ENCODE measurements around the gene TSKU. TPM values are rescaled to one million over a fixed set of nuclear protein-coding genes. Genes with fewer than 3 reads are reported as not detected.

Gene TSKU
- polyA plus RNA-seq, 1 of the 3 experiments (the other 2 are of a cell fraction): 20.7 TPM

DNA sequence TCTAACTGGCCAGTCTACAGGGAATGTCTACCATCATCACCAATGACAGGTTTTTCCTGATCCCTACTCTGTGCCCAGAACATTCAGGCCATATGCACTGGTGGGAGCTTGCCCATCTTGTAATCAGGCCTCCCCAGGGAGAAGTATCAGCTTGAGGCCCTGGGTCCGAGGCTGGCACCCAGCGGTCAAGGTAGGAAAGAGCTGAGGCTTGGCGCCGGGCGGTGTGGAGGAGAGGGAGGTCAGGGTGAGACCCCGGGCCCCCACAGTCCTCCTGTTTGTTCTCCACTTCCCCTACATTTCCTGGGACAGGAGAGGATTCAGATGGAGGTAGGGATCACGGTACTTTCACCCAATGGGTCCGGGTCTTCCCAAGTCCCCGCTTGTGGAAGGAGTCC is 15.5 kb downstream of the TSKU start (continued):
- no peak for TF ChIP-seq GABPA (IDR thresholded peaks at IDR 0.05; ENCODE audit: low read depth)
- no peak for TF ChIP-seq SMC3 (IDR thresholded peaks at IDR 0.05; ENCODE audit: low read depth, low read length)
- no peak for TF ChIP-seq FOXJ3 (CRISPR knock-in tag; IDR thresholded peaks at IDR 0.05)

DNA sequence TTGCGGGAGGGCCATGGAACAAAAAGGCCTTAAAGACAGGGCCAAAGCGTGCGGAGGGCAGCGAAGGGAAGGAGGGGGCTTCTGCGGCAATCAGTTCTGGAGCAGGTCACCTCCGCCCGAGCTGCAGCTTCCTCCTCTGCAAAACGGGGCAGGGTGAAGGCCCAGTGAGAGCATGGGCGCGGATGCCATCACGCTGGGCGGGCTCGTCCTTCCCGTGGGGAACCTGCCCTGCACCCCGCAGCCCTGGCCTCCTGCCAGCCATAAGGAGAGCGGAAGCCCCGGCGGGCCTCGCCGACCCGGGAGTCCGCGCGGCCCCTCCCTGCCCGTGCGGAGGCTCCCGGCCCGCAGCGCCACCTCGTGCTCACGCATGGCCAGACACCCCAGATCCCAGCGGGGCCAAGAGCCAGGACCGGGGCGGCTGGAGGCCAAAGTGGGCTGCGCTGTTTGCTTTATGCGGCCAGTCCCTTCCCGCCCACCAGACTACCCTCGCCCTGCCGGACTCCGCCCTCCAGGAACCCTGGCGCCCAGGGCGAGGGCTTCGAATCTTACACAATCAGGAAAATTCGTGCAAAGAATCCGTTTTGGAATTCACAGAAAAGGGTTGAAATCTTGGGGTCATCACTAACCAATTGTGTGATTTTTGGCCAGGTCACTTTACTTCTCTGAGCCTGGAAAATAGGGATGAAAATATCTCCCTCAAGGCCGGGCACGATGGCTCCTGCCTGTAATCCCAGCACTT is 16.1 kb downstream of the TSKU start:
- Histone ChIP-seq H3K79me2 (ENCODE audit: insufficient read depth) (peaks cover 8% of the 10 kb centered on the region; the same call in 1 of the 2 replicates), H3K4me1 (ENCODE audit: control insufficient read depth in 1 of 2, insufficient read depth in 2 of 2, low read depth in 1 of 2, low read length in 1 of 2) (peaks cover 0 to 9% of the 10 kb centered on the region in 2 experiments; a peak in 1 of 4 replicates), H2AFZ (ENCODE audit: low read depth) (no peak overlapping the region), H3K36me3 (replicated peaks in 1 of 2; ENCODE audit: control insufficient read depth in 1 of 2, insufficient read depth in 2 of 2, low read length in 1 of 2) (peaks cover 0 to 14% of the 10 kb centered on the region in 2 experiments), H3K27me3 (ENCODE audit: insufficient read depth) (no peaks in the 10 kb centered on the region), H3K4me3 (ENCODE audit: low read depth in 2 of 2, low read length in 1 of 2) (peak overlapping the region in 1 of 2 experiments; percentile 46; a peak in 1 of 4 replicates), H3F3A (replicated peaks; ENCODE audit: insufficient read depth) (peaks cover 4% of the 10 kb centered on the region), H3K9me3 (no peaks in the 10 kb centered on the region), H4K20me1 (ENCODE audit: insufficient read depth) (peaks cover 33% of the 10 kb centered on the region), H3K4me2 (peak overlapping the region; percentile 63), H3K27ac (ENCODE audit: low read depth in 2 of 2, low read length in 1 of 2) (no peak overlapping the region; a peak in 1 of 4 replicates), H3K9ac (no peak overlapping the region), H3K9me2 (no peaks in the 10 kb centered on the region)
- peak; percentile 97 for DNase-seq
- CTCF ChIA-PET: interaction anchor here (0.6 to 10.0 kb wide), 30 partner anchors 8 to 592 kb away, joined by 3 to 205 read pairs (median 4); partner anchors contain the start of genes B3GNT6 and TSKU
- POLR2A ChIA-PET: interaction anchor here (1.7 kb wide), 1 partner anchor 16 kb away, joined by 4 read pairs; the partner anchor contains the start of gene TSKU
- TF ChIP-seq, protein P1, sequence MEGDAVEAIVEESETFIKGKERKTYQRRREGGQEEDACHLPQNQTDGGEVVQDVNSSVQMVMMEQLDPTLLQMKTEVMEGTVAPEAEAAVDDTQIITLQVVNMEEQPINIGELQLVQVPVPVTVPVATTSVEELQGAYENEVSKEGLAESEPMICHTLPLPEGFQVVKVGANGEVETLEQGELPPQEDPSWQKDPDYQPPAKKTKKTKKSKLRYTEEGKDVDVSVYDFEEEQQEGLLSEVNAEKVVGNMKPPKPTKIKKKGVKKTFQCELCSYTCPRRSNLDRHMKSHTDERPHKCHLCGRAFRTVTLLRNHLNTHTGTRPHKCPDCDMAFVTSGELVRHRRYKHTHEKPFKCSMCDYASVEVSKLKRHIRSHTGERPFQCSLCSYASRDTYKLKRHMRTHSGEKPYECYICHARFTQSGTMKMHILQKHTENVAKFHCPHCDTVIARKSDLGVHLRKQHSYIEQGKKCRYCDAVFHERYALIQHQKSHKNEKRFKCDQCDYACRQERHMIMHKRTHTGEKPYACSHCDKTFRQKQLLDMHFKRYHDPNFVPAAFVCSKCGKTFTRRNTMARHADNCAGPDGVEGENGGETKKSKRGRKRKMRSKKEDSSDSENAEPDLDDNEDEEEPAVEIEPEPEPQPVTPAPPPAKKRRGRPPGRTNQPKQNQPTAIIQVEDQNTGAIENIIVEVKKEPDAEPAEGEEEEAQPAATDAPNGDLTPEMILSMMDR (IDR thresholded peaks at IDR 0.05): peak; percentile 80
- TF ChIP-seq NFIC (IDR thresholded peaks at IDR 0.05; ENCODE audit: borderline replicate concordance): peak; percentile 75
- TF ChIP-seq SMC3 (IDR thresholded peaks at IDR 0.05; ENCODE audit: low read depth, low read length): peak; percentile 95
- TF ChIP-seq GATA2 (CRISPR knock-in tag; IDR thresholded peaks at IDR 0.05): 0 out of 2 replicates have a peak, but pooled peaks have one; percentile 15
- 0 out of 2 replicates have a peak, but pooled peaks have one; percentile 37 for TF ChIP-seq MXI1 (IDR thresholded peaks at IDR 0.05; ENCODE audit: low read depth, low read length)
- TF ChIP-seq RAD21 (IDR thresholded peaks at IDR 0.05; ENCODE audit: low read length): peak; percentile 83
- TF ChIP-seq FOXJ3 (CRISPR knock-in tag; IDR thresholded peaks at IDR 0.05): no peak
- TF ChIP-seq NRF1 (IDR thresholded peaks at IDR 0.05; ENCODE audit: low read depth, low read length): no peak
- no peak for TF ChIP-seq EP300 (IDR thresholded peaks at IDR 0.05; ENCODE audit: borderline replicate concordance in 1 of 2, low read depth in 1 of 2, low read length in 1 of 2)
- TF ChIP-seq TEAD4 (IDR thresholded peaks at IDR 0.05; ENCODE audit: borderline replicate concordance, insufficient read depth): no peak
- TF ChIP-seq, protein P2, sequence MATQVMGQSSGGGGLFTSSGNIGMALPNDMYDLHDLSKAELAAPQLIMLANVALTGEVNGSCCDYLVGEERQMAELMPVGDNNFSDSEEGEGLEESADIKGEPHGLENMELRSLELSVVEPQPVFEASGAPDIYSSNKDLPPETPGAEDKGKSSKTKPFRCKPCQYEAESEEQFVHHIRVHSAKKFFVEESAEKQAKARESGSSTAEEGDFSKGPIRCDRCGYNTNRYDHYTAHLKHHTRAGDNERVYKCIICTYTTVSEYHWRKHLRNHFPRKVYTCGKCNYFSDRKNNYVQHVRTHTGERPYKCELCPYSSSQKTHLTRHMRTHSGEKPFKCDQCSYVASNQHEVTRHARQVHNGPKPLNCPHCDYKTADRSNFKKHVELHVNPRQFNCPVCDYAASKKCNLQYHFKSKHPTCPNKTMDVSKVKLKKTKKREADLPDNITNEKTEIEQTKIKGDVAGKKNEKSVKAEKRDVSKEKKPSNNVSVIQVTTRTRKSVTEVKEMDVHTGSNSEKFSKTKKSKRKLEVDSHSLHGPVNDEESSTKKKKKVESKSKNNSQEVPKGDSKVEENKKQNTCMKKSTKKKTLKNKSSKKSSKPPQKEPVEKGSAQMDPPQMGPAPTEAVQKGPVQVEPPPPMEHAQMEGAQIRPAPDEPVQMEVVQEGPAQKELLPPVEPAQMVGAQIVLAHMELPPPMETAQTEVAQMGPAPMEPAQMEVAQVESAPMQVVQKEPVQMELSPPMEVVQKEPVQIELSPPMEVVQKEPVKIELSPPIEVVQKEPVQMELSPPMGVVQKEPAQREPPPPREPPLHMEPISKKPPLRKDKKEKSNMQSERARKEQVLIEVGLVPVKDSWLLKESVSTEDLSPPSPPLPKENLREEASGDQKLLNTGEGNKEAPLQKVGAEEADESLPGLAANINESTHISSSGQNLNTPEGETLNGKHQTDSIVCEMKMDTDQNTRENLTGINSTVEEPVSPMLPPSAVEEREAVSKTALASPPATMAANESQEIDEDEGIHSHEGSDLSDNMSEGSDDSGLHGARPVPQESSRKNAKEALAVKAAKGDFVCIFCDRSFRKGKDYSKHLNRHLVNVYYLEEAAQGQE (IDR thresholded peaks at IDR 0.05; ENCODE audit: low read depth, low read length): no peak
- TF ChIP-seq, protein P3, sequence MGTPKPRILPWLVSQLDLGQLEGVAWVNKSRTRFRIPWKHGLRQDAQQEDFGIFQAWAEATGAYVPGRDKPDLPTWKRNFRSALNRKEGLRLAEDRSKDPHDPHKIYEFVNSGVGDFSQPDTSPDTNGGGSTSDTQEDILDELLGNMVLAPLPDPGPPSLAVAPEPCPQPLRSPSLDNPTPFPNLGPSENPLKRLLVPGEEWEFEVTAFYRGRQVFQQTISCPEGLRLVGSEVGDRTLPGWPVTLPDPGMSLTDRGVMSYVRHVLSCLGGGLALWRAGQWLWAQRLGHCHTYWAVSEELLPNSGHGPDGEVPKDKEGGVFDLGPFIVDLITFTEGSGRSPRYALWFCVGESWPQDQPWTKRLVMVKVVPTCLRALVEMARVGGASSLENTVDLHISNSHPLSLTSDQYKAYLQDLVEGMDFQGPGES (IDR thresholded peaks at IDR 0.05; ENCODE audit: low read depth, low read length): no peak
- TF ChIP-seq RCOR1 (IDR thresholded peaks at IDR 0.05; ENCODE audit: low read length): 0 out of 2 replicates have a peak, but pooled peaks have one; percentile 9
- peak; percentile 54 for TF ChIP-seq CHD2 (IDR thresholded peaks at IDR 0.05; ENCODE audit: low read length, partially characterized antibody)
- 52% methylated on average over 22 of the region's 47 CpGs for whole genome bisulfite sequencing (ENCODE audit: low lambda C conversion rate)

Data from SK-N-SH (cell line).